Uterus (tissue), 2 donors: ENCODE results near the gene VPS52.

Experiments
- POLR2A ChIP-seq, 2 donors: fragments of 450-650 bp; IDR thresholded peaks; one replicate each; pipeline ENCODE4 v1.6.1; 2016; ENCODE audit warnings: antibody characterized with exemption in 2 of 2, mild to moderate bottlenecking in 1 of 2, moderate library complexity in 1 of 2
- TF ChIP-seq, protein P1 (sequence below), 4 experiments: fragments of 200-600 bp in 2 of 4; fragments of 450-650 bp in 2 of 4; sonication (generic) in 2 of 4; IDR thresholded peaks; one replicate each; pipeline ENCODE4 v1.5.1; 2016 to 2019; ENCODE audit warnings: antibody characterized with exemption in 4 of 4, mild to moderate bottlenecking in 2 of 4, moderate library complexity in 1 of 4

DNA sequence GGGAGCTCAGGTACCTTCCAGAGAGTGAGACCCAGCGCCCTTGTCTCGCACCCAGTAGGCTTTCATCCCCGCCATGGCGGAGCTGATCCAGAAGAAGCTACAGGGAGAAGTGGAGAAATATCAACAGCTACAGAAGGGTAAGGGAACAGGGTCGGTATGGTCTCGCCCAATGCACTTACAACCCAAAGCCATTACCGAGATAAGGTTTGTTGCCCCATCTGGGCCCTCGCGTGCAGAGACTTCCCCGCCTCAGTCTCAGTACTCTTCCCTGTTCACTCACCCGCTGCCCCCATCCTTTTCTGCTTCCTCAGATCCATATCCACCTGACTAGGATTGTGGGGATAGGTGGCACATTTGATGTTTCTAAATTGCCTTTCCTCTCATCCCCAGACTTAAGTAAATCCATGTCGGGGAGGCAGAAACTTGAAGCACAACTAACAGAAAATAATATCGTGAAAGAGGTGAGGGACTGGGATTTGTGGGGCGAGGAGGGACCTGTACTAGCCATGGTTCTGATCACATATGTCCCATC, 18.2 kb upstream of the VPS52 start:
- TF ChIP-seq, protein P1, sequence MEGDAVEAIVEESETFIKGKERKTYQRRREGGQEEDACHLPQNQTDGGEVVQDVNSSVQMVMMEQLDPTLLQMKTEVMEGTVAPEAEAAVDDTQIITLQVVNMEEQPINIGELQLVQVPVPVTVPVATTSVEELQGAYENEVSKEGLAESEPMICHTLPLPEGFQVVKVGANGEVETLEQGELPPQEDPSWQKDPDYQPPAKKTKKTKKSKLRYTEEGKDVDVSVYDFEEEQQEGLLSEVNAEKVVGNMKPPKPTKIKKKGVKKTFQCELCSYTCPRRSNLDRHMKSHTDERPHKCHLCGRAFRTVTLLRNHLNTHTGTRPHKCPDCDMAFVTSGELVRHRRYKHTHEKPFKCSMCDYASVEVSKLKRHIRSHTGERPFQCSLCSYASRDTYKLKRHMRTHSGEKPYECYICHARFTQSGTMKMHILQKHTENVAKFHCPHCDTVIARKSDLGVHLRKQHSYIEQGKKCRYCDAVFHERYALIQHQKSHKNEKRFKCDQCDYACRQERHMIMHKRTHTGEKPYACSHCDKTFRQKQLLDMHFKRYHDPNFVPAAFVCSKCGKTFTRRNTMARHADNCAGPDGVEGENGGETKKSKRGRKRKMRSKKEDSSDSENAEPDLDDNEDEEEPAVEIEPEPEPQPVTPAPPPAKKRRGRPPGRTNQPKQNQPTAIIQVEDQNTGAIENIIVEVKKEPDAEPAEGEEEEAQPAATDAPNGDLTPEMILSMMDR (IDR thresholded peaks at IDR 0.05) = no peak
- TF ChIP-seq POLR2A (IDR thresholded peaks at IDR 0.05) = no peak
